ENCODE measurements around the gene CALB2.
"Not testable (repeated sequence)": the region's sequence is repeated elsewhere in the genome, so short reads cannot be mapped to it uniquely, and the experiment has no call there.

The CALB2 gene

GRCh38 chr16:71352963-71353460 lies 5.5 kb upstream of the CALB2 start:
- no peak overlapping the region for H3K4me3 ChIP-seq (ENCODE audit: low read depth, low read length)
- no peak for TF ChIP-seq CTCF (IDR thresholded peaks at IDR 0.05; ENCODE audit: low read depth, low read length)

- no peak overlapping the region for H3K4me3 ChIP-seq (ENCODE audit: low read depth, low read length)
Observed at GRCh38 chr16:71353736-71354135, 4.8 kb upstream of the CALB2 start.

GRCh38 chr16:71354156-71354555 lies 4.4 kb upstream of the CALB2 start:
- no peak overlapping the region for H3K4me3 ChIP-seq (ENCODE audit: low read depth, low read length)
- no peak for TF ChIP-seq CTCF (IDR thresholded peaks at IDR 0.05; ENCODE audit: low read depth, low read length)

More at GRCh38 chr16:71353736-71354135, 4.8 kb upstream of the CALB2 start:
- no peak for TF ChIP-seq CTCF (IDR thresholded peaks at IDR 0.05; ENCODE audit: low read depth, low read length)

- TF ChIP-seq CTCF (IDR thresholded peaks at IDR 0.05; ENCODE audit: low read depth, low read length): no peak
- no peak overlapping the region for H3K4me3 ChIP-seq (ENCODE audit: low read depth, low read length)
Observed at GRCh38 chr16:71356051-71356740, 2.3 kb upstream of the CALB2 start.

- not testable (repeated sequence) for H3K4me3 ChIP-seq (ENCODE audit: low read depth, low read length)
Observed at GRCh38 chr16:71356936-71357335, 1.6 kb upstream of the CALB2 start.

- H3K4me3 ChIP-seq (ENCODE audit: low read depth, low read length): no peak overlapping the region
- no peak for TF ChIP-seq CTCF (IDR thresholded peaks at IDR 0.05; ENCODE audit: low read depth, low read length)
Observed at GRCh38 chr16:71357681-71358080, 842 bp upstream of the CALB2 start.

GRCh38 chr16:71359431-71359830 lies 908 bp downstream of the CALB2 start:
- no peak overlapping the region for H3K4me3 ChIP-seq (ENCODE audit: low read depth, low read length)
- no peak for TF ChIP-seq CTCF (IDR thresholded peaks at IDR 0.05; ENCODE audit: low read depth, low read length)

GRCh38 chr16:71360378-71360777 lies 1.9 kb downstream of the CALB2 start:
- H3K4me3 ChIP-seq (ENCODE audit: low read depth, low read length): no peak overlapping the region
- no peak for TF ChIP-seq CTCF (IDR thresholded peaks at IDR 0.05; ENCODE audit: low read depth, low read length)
